ENCODE data around the gene PEF1.

- no peak for TF ChIP-seq CTCF (IDR thresholded peaks at IDR 0.05)
- TF ChIP-seq ZFX (IDR thresholded peaks at IDR 0.05; ENCODE audit: borderline replicate concordance): no peak
Observed at GRCh38 chr1:31639543-31639942, 5.1 kb downstream of the PEF1 start.

Measured in 22Rv1 (cell line).